Measurements from ENCODE around the gene C6orf62.

DNA sequence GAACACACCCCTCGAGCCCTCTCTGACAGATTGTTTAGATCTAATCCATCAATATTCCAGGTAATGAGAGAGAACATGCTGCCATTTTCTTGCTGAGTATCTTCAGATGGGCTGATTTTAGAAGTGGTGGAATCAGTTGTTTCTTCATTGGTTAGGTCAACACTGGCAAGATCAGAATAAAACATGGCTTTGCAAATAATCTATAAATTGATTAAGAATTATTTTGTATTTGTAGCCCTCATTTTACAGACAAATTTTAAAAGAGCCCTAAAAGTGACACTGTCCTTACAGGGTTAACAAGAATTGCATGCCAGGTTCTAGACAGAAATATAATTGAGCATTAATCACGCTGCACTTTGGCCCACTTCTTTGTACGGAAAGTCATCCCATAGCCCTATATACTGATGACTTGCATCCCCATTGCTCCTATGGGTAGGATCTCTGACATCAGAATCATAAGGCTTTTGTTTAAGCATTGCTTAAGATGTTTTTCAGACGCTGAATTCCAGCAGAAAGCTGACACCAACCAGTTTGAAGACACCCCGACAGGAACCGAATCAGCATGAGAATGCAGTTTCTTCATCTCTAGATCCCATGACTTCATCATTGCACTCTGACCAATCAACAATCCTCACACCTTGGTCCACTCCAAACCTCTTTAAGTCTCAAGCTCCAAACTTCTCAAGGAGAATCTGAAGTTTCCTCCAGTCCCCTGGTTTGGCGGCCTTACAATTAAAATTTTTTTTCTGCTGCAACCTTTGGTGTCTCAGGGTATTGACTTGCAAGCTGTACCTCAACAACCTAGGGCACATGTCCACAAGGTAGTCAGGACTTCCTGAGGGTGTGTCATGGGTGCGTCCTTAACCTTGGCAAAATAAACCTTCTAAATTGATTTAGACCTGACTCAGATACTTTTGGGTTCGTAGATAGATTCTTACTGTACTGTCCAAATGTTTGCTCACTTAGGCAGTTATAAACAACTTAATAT, 60.1 kb downstream of the C6orf62 start:
- TF ChIP-seq, protein P1, sequence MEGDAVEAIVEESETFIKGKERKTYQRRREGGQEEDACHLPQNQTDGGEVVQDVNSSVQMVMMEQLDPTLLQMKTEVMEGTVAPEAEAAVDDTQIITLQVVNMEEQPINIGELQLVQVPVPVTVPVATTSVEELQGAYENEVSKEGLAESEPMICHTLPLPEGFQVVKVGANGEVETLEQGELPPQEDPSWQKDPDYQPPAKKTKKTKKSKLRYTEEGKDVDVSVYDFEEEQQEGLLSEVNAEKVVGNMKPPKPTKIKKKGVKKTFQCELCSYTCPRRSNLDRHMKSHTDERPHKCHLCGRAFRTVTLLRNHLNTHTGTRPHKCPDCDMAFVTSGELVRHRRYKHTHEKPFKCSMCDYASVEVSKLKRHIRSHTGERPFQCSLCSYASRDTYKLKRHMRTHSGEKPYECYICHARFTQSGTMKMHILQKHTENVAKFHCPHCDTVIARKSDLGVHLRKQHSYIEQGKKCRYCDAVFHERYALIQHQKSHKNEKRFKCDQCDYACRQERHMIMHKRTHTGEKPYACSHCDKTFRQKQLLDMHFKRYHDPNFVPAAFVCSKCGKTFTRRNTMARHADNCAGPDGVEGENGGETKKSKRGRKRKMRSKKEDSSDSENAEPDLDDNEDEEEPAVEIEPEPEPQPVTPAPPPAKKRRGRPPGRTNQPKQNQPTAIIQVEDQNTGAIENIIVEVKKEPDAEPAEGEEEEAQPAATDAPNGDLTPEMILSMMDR (IDR thresholded peaks at IDR 0.05; ENCODE audit: poor library complexity) = no peak
- TF ChIP-seq EZH2 (IDR thresholded peaks at IDR 0.05; ENCODE audit: borderline replicate concordance) = no peak
